Cortex of kidney (tissue), 1 donor: ENCODE data around the gene GPR22.

Source experiments
- DNase-seq: peaks from one replicate; lab custom pipeline; 2025; lab: John Stamatoyannopoulos, UW

The GPR22 gene

DNA sequence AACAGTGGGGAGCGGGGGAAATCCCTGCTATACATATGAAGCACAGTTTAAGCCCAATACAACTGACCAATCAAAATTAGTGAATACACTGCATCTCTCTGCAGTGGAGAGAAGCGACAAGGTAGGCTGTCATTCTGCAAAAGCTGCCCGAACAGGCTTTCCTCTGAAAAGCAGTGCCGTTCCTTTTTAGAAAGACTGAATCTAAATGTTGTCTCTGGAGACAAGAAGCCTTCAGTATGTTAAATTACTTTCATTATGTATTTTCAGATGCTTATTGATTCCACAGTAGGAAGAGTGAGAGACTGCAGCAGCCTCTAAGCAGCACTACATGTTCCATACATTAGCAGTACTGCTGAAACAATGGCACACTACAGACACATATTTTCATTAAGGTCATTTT is at the start of gene GPR22:
GPR22 (plus strand) TSS at position 129 of the 400 bp plus-strand sequence. CDS start 4,004 bp downstream, outside the sequence.
- DNase-seq = no peak

DNA sequence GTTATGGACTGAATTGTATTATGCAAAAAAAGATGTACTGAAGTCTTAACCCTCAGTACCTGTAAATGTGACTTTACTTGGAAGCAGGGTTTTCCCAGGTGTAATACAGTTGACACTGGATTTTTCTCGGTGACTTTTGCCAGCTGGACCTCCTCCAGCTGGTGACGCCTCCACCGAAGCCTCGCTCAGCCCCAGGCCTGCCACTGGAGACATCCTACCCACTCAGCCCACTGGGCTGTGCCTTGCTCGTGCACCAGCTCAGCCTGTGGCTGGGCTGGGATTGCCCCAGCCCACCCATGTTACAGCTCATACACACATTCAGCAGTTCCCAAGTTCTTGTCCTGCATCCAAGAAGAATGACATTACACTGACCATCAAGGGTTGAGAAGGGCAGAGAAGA is 42.4 kb upstream of the GPR22 start:
- no peak for DNase-seq

DNA sequence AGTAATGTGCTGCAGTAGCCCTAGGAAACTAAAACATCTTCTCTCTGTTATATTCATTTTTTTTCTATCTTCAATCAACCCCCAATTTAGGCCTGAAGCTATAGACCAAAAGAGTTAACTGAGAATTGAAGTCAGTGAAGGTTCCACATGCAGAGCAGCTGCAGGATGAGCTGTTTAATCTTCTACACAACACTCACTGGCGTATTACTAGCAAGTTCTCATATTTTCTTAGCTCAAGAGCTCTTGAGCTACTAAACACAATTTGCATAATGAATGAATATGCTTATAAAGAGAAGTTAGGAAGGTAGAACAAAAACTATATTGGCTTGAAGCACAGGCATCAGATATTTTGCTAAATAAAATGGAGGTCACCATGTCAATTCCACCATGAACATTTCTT is 41.2 kb upstream of the GPR22 start:
- no peak for DNase-seq

DNA sequence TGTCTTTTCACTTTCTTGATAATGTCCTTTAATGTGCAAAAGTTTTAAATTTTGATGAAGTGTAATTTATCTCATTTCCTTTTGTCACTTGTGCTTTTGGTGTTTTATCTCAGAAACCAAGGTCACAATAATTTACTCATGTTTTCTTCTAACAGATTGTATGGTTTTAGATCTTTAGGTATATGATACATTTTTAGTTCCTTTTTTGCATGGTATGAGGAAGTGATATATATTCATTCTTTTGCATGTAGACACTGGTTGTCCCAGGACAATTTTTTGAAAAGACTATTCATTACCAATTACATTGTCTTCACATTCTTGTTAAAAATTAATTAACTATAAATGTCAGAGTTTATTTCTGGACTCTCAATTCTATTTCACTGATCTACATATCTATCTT is 39.8 kb upstream of the GPR22 start:
- DNase-seq = no peak

GRCh38 chr7:107432261-107432660 is 37.6 kb upstream of the GPR22 start:
- DNase-seq = no peak

DNA sequence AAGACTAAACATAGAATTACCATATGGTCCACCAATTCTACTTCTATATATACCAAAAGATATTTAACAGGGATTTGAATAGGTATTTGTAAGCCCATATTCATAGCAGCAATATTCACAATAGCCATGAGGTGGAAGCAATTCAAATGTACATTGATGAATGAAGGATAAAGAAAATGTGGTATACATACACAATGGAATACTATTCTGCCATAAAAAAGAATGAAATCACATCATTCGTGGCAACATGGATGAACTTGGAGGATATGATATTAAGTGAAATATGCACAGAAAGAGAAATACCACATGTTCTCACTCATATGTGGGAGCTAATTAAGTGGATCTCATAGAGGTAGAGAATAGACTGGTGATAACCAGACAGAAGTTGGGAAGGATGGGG is 34.1 kb upstream of the GPR22 start:
- no peak for DNase-seq

DNA sequence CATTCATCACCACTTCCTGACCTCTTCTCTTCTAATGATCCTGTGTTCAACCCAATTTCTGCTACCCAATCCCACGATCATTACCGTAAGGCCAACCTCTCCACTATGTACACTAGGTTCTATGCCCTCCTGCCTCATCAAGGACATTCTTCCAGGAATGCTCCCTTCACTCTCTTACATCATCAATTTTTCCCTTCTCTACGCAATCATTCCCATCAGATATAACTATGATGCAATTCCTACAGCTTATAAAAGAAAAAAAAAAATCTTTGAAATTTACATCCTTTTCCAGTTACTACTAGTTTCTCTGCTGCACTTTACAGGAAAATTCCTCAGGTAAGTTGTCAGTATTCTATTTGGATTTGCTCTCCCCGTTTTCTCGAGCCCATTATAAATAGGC is 30.8 kb upstream of the GPR22 start:
- no peak for DNase-seq

- DNase-seq = no peak
These were observed 28.1 kb upstream of the GPR22 start for GRCh38 chr7:107441581-107442422.

GRCh38 chr7:107442678-107443077 is 27.2 kb upstream of the GPR22 start:
- no peak for DNase-seq

GRCh38 chr7:107446531-107446930 is 23.3 kb upstream of the GPR22 start:
- no peak for DNase-seq

DNA sequence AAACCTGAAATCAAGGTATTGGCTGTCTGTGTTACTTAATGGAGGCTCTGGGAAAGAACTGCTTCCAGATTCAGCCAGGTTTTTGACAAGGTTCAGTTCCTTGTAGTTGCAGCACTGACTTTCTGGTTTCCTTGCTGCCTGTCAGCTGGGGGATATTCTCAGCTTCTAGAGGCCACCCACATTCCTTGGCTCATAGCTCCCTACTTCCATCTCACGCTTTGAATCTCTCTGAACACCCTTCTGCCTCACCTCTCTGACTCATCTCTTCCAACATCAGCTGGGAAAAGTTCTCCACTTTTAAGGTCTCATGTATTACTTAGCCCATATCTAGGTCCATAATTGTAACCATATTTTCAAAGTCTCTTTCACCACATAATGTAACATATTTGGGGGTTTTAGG is 22.9 kb upstream of the GPR22 start:
- DNase-seq = no peak

GRCh38 chr7:107450970-107451369 is 18.9 kb upstream of the GPR22 start:
- no peak for DNase-seq

DNA sequence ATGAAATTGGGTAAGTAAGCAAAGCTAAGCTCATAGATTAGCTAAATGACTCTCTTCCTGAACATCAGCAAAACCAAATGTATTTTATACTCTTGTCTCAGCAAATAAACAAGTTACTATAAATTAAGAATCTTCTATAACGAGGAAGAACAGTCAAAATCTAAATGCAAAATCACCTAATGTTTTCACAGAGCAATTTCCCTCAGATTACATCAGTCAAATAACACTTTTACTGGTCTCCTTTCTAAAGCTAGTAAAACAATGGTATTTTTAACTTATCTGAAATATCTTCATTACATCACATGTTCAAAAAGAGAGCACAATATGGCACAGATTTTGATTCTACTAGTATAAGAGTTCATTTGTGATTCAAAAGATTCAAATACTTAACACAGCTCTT is 16.5 kb upstream of the GPR22 start:
- no peak for DNase-seq

DNA sequence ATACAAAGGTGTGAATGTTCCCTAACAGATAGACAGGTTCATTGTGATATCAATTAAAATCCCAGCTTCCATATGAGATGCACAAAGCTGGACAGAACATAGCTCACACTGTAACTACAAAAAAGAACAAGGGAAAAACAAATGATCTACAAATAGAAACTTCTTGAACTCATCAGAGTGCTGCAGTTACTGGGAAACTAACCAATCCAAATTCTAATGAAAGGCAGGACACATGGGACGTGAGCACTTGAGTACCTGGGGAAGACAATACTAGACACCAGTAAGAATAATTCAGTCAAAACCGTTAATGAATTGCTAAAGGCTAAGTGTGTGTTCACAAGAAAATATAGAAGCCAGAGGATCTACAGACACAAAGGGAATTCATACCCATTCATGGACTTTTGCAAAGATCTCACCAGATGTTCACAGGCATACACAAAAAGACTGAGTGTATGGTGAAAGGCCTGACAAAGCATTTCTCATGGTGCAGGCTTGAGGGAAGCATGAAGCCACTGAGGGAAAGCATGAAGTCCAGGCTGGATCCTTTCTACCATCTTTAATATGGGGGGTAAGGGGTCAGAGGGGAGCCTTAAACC is 7.8 kb upstream of the GPR22 start:
- DNase-seq = no peak

DNA sequence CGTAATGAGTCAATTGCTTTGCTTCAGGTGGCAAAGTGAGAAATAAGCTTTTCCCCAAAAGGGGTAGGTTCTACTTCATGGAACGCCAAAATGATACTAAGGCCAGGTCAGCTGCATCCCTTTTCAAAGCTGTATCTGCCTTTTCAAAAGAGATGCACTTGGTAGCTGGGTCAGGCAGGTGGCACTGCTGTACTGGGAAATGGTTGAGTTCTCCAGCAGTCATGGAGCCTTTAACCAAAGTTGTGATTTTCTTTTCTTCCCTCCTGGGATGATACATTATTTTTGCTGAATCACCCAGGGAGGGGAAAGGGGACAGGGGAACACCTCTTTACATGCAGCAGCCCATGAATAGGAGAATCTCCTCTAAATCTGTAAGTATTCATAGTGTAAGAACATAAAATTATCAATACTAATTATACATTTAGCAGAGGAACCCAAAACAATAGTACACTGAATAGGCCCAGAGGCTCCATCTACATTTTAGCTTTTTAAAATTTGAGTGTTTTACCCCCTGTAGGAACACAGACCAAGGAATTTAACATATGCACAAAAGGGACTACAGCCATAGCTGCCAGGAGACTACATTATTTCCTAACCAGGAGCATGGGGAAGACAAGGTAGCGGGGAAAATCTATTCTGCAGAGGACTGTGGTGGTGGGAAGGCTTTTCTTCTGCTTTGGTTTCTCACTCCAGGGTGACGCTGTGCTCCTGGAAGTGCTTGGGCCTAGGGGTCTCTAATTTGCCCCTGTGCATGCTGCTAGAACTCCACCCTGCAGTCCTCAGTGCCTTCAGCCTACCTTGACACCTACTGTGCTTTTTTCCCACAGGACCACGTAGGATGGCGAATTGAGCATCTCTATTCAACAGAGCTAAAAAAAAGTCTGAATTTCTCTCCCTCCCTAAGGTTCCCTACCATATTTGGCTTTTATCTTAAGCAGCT is 6.4 kb upstream of the GPR22 start:
- no peak for DNase-seq

DNA sequence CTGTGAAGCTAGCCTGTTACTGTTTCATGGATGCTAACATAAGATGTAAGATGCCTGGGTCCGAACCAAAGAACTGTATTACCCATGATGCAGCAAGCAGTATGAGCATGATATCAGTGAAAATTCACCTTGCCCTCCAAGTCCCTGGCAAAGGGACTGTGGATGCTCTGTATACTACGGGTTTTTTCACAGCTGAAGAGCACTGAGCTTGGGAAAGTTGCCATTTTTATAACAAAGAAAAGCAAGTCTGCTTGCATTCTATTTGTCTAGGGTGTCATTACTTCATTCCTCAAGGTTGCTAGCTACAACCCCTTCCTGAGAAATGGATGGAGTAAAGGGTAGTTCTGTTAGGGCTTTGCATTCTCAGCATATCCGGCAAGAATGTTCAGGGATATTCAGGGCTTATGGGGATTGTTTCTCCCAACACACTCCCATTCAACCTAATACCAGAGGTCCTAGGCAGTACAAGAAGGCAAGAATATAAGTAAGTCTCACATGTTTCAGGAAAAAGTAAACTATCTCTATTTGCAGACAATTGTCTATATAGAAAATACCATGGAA is 5.1 kb upstream of the GPR22 start:
- DNase-seq = no peak

DNA sequence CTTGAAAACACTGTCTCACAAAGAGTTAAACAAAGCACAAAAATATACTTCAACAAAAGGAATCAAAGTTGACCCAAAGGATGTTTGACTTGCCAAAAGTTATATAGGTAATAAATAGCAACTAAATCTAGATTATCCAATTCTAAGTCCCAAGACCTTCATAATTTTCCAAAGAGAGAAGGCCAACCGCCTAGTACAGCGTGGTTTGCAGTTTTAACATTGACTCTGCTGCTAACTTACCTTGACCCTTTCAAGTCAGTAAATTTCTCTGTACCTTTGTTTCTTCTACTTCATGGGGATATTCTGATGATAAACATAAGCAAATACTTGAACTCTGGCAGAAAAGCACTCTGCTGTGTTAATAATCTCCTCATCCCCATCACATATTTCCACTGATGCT is 1.9 kb upstream of the GPR22 start:
- DNase-seq = no peak

- no peak for DNase-seq
These were observed 1.0 kb upstream of the GPR22 start for GRCh38 chr7:107468824-107469223.

- no peak for DNase-seq
These were observed 1.6 kb downstream of the GPR22 start for GRCh38 chr7:107471292-107472070.

DNA sequence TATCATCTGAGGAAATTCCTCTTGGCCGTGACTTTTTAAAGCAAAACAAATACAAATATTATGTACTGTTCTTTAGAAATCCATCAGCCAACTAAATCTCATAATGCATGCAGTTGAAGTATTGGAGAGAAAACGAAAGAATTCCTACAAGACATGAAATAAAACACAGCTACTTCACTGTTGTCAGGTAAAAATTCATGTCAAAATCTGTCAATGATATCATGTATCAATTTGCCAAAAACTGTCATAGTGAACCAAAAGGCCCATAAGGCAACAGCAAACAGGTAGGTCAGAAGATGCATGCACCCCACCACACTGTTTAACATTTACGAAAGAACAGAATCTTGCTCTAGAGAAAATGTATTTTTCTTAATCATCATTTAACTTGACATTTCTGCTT is 2.3 kb downstream of the GPR22 start:
- no peak for DNase-seq

DNA sequence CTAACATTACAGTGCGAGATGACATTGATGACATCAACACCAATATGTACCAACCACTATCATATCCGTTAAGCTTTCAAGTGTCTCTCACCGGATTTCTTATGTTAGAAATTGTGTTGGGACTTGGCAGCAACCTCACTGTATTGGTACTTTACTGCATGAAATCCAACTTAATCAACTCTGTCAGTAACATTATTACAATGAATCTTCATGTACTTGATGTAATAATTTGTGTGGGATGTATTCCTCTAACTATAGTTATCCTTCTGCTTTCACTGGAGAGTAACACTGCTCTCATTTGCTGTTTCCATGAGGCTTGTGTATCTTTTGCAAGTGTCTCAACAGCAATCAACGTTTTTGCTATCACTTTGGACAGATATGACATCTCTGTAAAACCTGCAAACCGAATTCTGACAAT is 4.3 kb downstream of the GPR22 start:
- no peak for DNase-seq
